SK-N-SH (cell line): ENCODE results near the gene EPHA3. TPM values are rescaled to one million over a fixed set of nuclear protein-coding genes. Genes with fewer than 3 reads are reported as not detected.

Experiments used
- CTCF ChIA-PET: fragments of 300-600, 350-600 bp; formaldehyde crosslinking; extraction: SDS; loops from one replicate; lab custom pipeline; 2021; lab: Yijun Ruan, JAX
- POLR2A ChIA-PET: fragments of 350-600 bp; sonication (Branson Sonifier 250); formaldehyde crosslinking; extraction: SDS; loops from one replicate; lab custom pipeline; 2020; ENCODE audit warnings: antibody characterized with exemption, inconsistent platforms; lab: Yijun Ruan, JAX
- DNase-seq: peaks from one replicate; pipeline ENCODE4 v3.0.0; 2012
- H2AFZ ChIP-seq: fragments of 200-600 bp; sonication (generic); 2 replicates; pipeline ENCODE4 v1.8.1; 2016; ENCODE audit warnings: antibody characterized with exemption, mild to moderate bottlenecking, low read depth
- H3F3A ChIP-seq: fragments of 200-600 bp; sonication (generic); replicated peaks from 2 replicates; pipeline ENCODE3; 2016; ENCODE audit warnings: antibody characterized with exemption, mild to moderate bottlenecking; ENCODE audit not compliant: insufficient read depth
- H3K27ac ChIP-seq, 2 experiments: fragments of 200-500 bp in 1 of 2; fragments of 200-600 bp in 1 of 2; sonication (Bioruptor generic) in 1 of 2; sonication (generic), shearing (Covaris generic) in 1 of 2; 2 replicates each; pipeline versions ENCODE4 v1.5.1 to v1.6.1; 2014 to 2016; ENCODE audit warnings: low read depth in 2 of 2, inconsistent platforms in 1 of 2, low read length in 1 of 2, mild to moderate bottlenecking in 1 of 2, mixed read lengths in 1 of 2
- H3K27me3 ChIP-seq: fragments of 200-600 bp; sonication (generic), shearing (Covaris generic); 2 replicates; pipeline ENCODE4 v1.6.1; 2016; ENCODE audit warnings: mixed run types; ENCODE audit not compliant: insufficient read depth
- H3K36me3 ChIP-seq, 2 experiments: fragments of 200-500 bp in 1 of 2; fragments of 200-600 bp in 1 of 2; sonication (Bioruptor generic) in 1 of 2; sonication (generic) in 1 of 2; replicated peaks in 1 of 2; 2 replicates each; pipeline versions ENCODE3 to v1.5.1; 2014 to 2016; ENCODE audit warnings: low read length in 1 of 2, mild to moderate bottlenecking in 1 of 2; ENCODE audit not compliant: insufficient read depth in 2 of 2, control insufficient read depth in 1 of 2
- H3K4me1 ChIP-seq, 2 experiments: fragments of 200-500 bp in 1 of 2; fragments of 200-600 bp in 1 of 2; sonication (Bioruptor generic) in 1 of 2; sonication (generic), shearing (Covaris generic) in 1 of 2; 2 replicates each; pipeline versions ENCODE4 v1.5.1 to v1.6.1; 2014 to 2016; ENCODE audit warnings: low read depth in 1 of 2, low read length in 1 of 2, mixed run types in 1 of 2; ENCODE audit not compliant: insufficient read depth in 2 of 2, control insufficient read depth in 1 of 2
- H3K4me2 ChIP-seq: fragments of 200-600 bp; sonication (generic), shearing (Covaris generic); 2 replicates; pipeline ENCODE4 v1.6.1; 2017; ENCODE audit warnings: mixed run types
- H3K4me3 ChIP-seq, 2 experiments: fragments of 200-500 bp in 1 of 2; fragments of 200-600 bp in 1 of 2; sonication (Bioruptor generic) in 1 of 2; sonication (generic), shearing (Covaris generic) in 1 of 2; 2 replicates each; pipeline versions ENCODE4 v1.5.1 to v1.8.1; 2014 to 2016; ENCODE audit warnings: low read depth in 2 of 2, inconsistent platforms in 1 of 2, low read length in 1 of 2, mild to moderate bottlenecking in 1 of 2, mixed read lengths in 1 of 2, moderate library complexity in 1 of 2
- H3K79me2 ChIP-seq: fragments of 200-600 bp; sonication (generic); 2 replicates; pipeline ENCODE4 v1.8.1; 2017; ENCODE audit warnings: mild to moderate bottlenecking; ENCODE audit not compliant: insufficient read depth
- H3K9ac ChIP-seq: fragments of 200-600 bp; sonication (generic); 2 replicates; pipeline ENCODE4 v1.6.1; 2017; ENCODE audit warnings: mixed run types
- H3K9me2 ChIP-seq: fragments of 200-600 bp; sonication (generic); 2 replicates; pipeline ENCODE4 v1.6.1; 2017; ENCODE audit warnings: mixed run types
- H3K9me3 ChIP-seq: fragments of 200-600 bp; sonication (generic); 2 replicates; pipeline ENCODE4 v1.6.1; 2017; ENCODE audit warnings: mixed run types, mild to moderate bottlenecking, moderate library complexity
- H4K20me1 ChIP-seq: fragments of 200-600 bp; sonication (generic); 2 replicates; pipeline ENCODE4 v1.6.1; 2017; ENCODE audit warnings: mild to moderate bottlenecking, mixed run types; ENCODE audit not compliant: insufficient read depth
- ELF1 ChIP-seq: IDR thresholded peaks from 2 replicates; pipeline ENCODE4 v1.4.0; 2012
- EZH2phosphoT487 ChIP-seq: fragments of 200-600 bp; sonication (generic); IDR thresholded peaks from 2 replicates; pipeline ENCODE4 v1.6.1; 2017; ENCODE audit warnings: low read depth, mixed run types, mild to moderate bottlenecking, antibody characterized with exemption, moderate library complexity, borderline replicate concordance
- FOXJ3 ChIP-seq: sonication (generic); formaldehyde crosslinking; IDR thresholded peaks from 2 replicates; pipeline ENCODE4 v1.5.1; 2020; ENCODE audit warnings: mild to moderate bottlenecking, missing genetic modification reagents
- FOXM1 ChIP-seq: IDR thresholded peaks from 2 replicates; pipeline ENCODE4 v1.4.0; 2012; ENCODE audit warnings: low read depth, mild to moderate bottlenecking
- IRF3 ChIP-seq: fragments of 150-350 bp; IDR thresholded peaks from 2 replicates; pipeline ENCODE4 v1.6.1; 2016; ENCODE audit warnings: mild to moderate bottlenecking, low read depth, low read length
- RFX5 ChIP-seq: IDR thresholded peaks from 2 replicates; pipeline ENCODE4 v1.6.1; 2012; ENCODE audit warnings: mild to moderate bottlenecking, improper control_type of control experiment, low read length
- TCF12 ChIP-seq: IDR thresholded peaks from 2 replicates; pipeline ENCODE4 v1.4.0; 2012
- USF1 ChIP-seq: IDR thresholded peaks from 2 replicates; pipeline ENCODE4 v1.4.0; 2012; ENCODE audit warnings: low read depth, borderline replicate concordance
- ZBTB33 ChIP-seq: IDR thresholded peaks from 2 replicates; pipeline ENCODE4 v1.4.0; 2012; ENCODE audit warnings: low read depth, borderline replicate concordance
- WGBS: methylation state at CpG from one replicate; pipeline ENCODE4 v1.1.6; 2017; ENCODE audit warnings: low lambda C conversion rate; 5-methylcytosine and 5-hydroxymethylcytosine counted together
- polyA plus RNA-seq, 3 experiments: library from polyadenylated mRNA; depleted of rRNA; stranded (reverse); fragments of >200 nt; gene quantifications; 2 replicates each; pipeline ENCODE4 v1.2.3, GENCODE V29; 2012
- TF ChIP-seq, protein P1 (sequence below): IDR thresholded peaks from 2 replicates; pipeline ENCODE4; 2012
- TF ChIP-seq, protein P2 (sequence below): fragments of 150-350 bp; IDR thresholded peaks from 2 replicates; pipeline ENCODE4 v1.6.1; 2017; ENCODE audit warnings: antibody characterized with exemption, low read length, low read depth, borderline replicate concordance

Gene EPHA3
- polyA plus RNA-seq, 1 of the 3 experiments (the other 2 are of a cell fraction): not detected

- TF ChIP-seq ELF1 (no peak), FOXJ3 (CRISPR knock-in tag) (no peak), ZBTB33 (no peak), IRF3 (no peak), FOXM1 (no peak), USF1 (no peak), EZH2phosphoT487 (no peak), TCF12 (no peak), RFX5 (no peak)
- TF ChIP-seq, protein P1, sequence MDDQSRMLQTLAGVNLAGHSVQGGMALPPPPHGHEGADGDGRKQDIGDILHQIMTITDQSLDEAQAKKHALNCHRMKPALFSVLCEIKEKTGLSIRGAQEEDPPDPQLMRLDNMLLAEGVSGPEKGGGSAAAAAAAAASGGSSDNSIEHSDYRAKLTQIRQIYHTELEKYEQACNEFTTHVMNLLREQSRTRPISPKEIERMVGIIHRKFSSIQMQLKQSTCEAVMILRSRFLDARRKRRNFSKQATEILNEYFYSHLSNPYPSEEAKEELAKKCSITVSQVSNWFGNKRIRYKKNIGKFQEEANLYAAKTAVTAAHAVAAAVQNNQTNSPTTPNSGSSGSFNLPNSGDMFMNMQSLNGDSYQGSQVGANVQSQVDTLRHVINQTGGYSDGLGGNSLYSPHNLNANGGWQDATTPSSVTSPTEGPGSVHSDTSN: no peak
- TF ChIP-seq, protein P2, sequence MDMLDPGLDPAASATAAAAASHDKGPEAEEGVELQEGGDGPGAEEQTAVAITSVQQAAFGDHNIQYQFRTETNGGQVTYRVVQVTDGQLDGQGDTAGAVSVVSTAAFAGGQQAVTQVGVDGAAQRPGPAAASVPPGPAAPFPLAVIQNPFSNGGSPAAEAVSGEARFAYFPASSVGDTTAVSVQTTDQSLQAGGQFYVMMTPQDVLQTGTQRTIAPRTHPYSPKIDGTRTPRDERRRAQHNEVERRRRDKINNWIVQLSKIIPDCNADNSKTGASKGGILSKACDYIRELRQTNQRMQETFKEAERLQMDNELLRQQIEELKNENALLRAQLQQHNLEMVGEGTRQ: no peak
- no peaks in the 10 kb centered on the region; a peak in 1 of 4 replicates for H3K4me1 ChIP-seq
- H3K9ac ChIP-seq: no peak overlapping the region
- H3F3A ChIP-seq: no peaks in the 10 kb centered on the region
- no peak for DNase-seq
- H3K9me3 ChIP-seq: no peaks in the 10 kb centered on the region
- no peaks in the 10 kb centered on the region for H3K27me3 ChIP-seq
- H3K9me2 ChIP-seq: no peaks in the 10 kb centered on the region
- no peak overlapping the region for H3K4me2 ChIP-seq
- no peaks in the 10 kb centered on the region for H4K20me1 ChIP-seq
- H3K27ac ChIP-seq: no peak overlapping the region
- WGBS: 1% methylated on average over 9 of the region's 9 CpGs
- ChIA-PET CTCF (no interaction called here), POLR2A (no interaction called here)
- no peak overlapping the region for H3K4me3 ChIP-seq
- H3K79me2 ChIP-seq: no peaks in the 10 kb centered on the region
- no peak overlapping the region for H2AFZ ChIP-seq
- H3K36me3 ChIP-seq: no peaks in the 10 kb centered on the region
Measured at GRCh38 chr3:89278302-89279025, 171.0 kb downstream of the EPHA3 start.
